Right lobe of liver (tissue), 4 donors: Measurements from ENCODE around the gene POLE.

Experiments used
- POLR2A ChIP-seq: fragments of 450-650 bp; IDR thresholded peaks from one replicate; pipeline ENCODE4 v1.6.1; 2017; ENCODE audit warnings: antibody characterized with exemption, mild to moderate bottlenecking
- TF ChIP-seq, protein P1 (sequence below), 4 donors: fragments of 200-600 bp in 3 of 4; fragments of 450-650 bp in 1 of 4; IDR thresholded peaks; one replicate each; pipeline versions ENCODE4 v1.5.1 to v1.8.0; 2016 to 2022; ENCODE audit warnings: antibody characterized with exemption in 4 of 4, mild to moderate bottlenecking in 2 of 4
- donor health status: DM: no; HTN: no; CAD: no.
- donor health status: DM: no; HTN: no; CAD: no.
- donor health status: DM: no; HTN: yes; CAD: no.

DNA sequence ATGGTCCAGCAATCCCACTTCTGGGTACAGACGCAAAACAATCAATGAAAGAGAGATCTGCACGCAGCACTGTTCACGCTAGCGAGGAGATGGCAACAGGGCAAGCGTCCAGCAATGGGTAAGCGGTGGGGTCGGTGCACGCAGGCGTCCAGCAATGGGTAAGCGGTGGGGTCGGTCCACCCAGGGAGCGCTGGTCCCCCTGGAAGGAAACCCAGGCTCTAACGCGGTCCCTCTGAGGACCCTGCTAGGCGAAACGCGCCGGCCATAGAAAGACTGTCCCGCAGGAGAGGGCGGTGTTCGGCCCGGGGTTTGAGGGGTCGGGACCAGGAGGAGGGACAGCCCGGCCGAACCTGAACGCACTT lies 22.9 kb upstream of the POLE start:
- TF ChIP-seq, protein P1, sequence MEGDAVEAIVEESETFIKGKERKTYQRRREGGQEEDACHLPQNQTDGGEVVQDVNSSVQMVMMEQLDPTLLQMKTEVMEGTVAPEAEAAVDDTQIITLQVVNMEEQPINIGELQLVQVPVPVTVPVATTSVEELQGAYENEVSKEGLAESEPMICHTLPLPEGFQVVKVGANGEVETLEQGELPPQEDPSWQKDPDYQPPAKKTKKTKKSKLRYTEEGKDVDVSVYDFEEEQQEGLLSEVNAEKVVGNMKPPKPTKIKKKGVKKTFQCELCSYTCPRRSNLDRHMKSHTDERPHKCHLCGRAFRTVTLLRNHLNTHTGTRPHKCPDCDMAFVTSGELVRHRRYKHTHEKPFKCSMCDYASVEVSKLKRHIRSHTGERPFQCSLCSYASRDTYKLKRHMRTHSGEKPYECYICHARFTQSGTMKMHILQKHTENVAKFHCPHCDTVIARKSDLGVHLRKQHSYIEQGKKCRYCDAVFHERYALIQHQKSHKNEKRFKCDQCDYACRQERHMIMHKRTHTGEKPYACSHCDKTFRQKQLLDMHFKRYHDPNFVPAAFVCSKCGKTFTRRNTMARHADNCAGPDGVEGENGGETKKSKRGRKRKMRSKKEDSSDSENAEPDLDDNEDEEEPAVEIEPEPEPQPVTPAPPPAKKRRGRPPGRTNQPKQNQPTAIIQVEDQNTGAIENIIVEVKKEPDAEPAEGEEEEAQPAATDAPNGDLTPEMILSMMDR (IDR thresholded peaks at IDR 0.05) = no peak
- no peak for TF ChIP-seq POLR2A
